GM23338 (cell line): ENCODE measurements around the gene ZMPSTE24.

ENCODE experiments used
- CTCF ChIP-seq, 2 experiments: fragments of 200-600 bp in 1 of 2; sonication (generic) in 1 of 2; conservative IDR thresholded peaks; 2 replicates each; pipeline versions ENCODE4 v1.5.1 to v1.6.1; 2016 to 2017; ENCODE audit warnings: antibody characterized with exemption in 2 of 2, low read depth in 2 of 2, mild to moderate bottlenecking in 2 of 2, moderate library complexity in 1 of 2
- EZH2phosphoT487 ChIP-seq: fragments of 200-600 bp; sonication (generic); IDR thresholded peaks from one replicate; pipeline ENCODE4 v1.8.1; 2018; ENCODE audit warnings: antibody characterized with exemption; ENCODE audit not compliant: unreplicated experiment
- POLR2AphosphoS5 ChIP-seq: IDR thresholded peaks from 2 replicates; pipeline ENCODE4 v1.6.1; 2016; ENCODE audit warnings: antibody characterized with exemption, low read depth

- TF ChIP-seq CTCF (conservative IDR thresholded peaks at IDR 0.05; ENCODE audit: low read depth in 2 of 2), result no peak
- TF ChIP-seq POLR2AphosphoS5, result no peak
- TF ChIP-seq EZH2phosphoT487, result no peak
Measured at GRCh38 chr1:40267767-40268187, 9.7 kb downstream of the ZMPSTE24 start.
